Fibroblast of lung (primary cell): ENCODE measurements around the gene RNASE13. TPM values are rescaled to one million over a fixed set of nuclear protein-coding genes. Genes with fewer than 3 reads are reported as not detected.

ENCODE experiments used
- DNase-seq, 2 donors: peaks; one replicate each; pipeline versions ENCODE4 v3.0.0 to v3.0.0-alpha.2; 2010; ENCODE audit warnings: low read depth in 2 of 2
- H2AFZ ChIP-seq: 2 replicates; pipeline ENCODE4 v1.5.1; 2012; ENCODE audit warnings: low read length, control low read depth, inconsistent platforms
- H3K27ac ChIP-seq: 2 replicates; pipeline ENCODE4 v1.5.1; 2011; ENCODE audit warnings: low read length, control low read depth; ENCODE audit not compliant: insufficient read depth
- H3K27me3 ChIP-seq: 2 replicates; pipeline ENCODE4 v1.5.1; 2011; ENCODE audit warnings: mild to moderate bottlenecking, low read length; ENCODE audit not compliant: control insufficient read depth, insufficient read depth
- H3K36me3 ChIP-seq: 2 replicates; pipeline ENCODE4 v1.5.1; 2011; ENCODE audit warnings: low read length; ENCODE audit not compliant: control insufficient read depth, insufficient read depth
- H3K4me1 ChIP-seq: 2 replicates; pipeline ENCODE4 v1.5.1; 2011; ENCODE audit warnings: low read length; ENCODE audit not compliant: control insufficient read depth, insufficient read depth; ENCODE audit errors: extremely low read depth
- H3K4me2 ChIP-seq: 2 replicates; pipeline ENCODE4 v1.5.1; 2011; ENCODE audit warnings: low read length, control low read depth; ENCODE audit not compliant: insufficient read depth; ENCODE audit errors: extremely low read depth
- H3K4me3 ChIP-seq, 4 experiments: fragments of 200-600 bp in 1 of 4; sonication (generic) in 1 of 4; replicated peaks in 1 of 4; 2 replicates each; pipeline ENCODE4 v1.5.1; 2011 to 2016; ENCODE audit warnings: low read length in 4 of 4, low read depth in 3 of 4, mild to moderate bottlenecking in 3 of 4, control low read depth in 2 of 4, inconsistent platforms in 1 of 4, mixed read lengths in 1 of 4; ENCODE audit not compliant: insufficient read depth in 1 of 4; ENCODE audit errors: control extremely low read depth in 1 of 4
- H3K79me2 ChIP-seq: 2 replicates; pipeline ENCODE4 v1.5.1; 2012; ENCODE audit warnings: mild to moderate bottlenecking, low read length, inconsistent platforms; ENCODE audit not compliant: control insufficient read depth, insufficient read depth
- H3K9ac ChIP-seq: 2 replicates; pipeline ENCODE4 v1.5.1; 2011; ENCODE audit warnings: mild to moderate bottlenecking, low read length, control low read depth; ENCODE audit not compliant: insufficient read depth
- H3K9me3 ChIP-seq: 2 replicates; pipeline ENCODE4 v1.5.1; 2012; ENCODE audit warnings: low read depth, low read length; ENCODE audit not compliant: control insufficient read depth, insufficient read depth
- H4K20me1 ChIP-seq: 2 replicates; pipeline ENCODE4 v1.5.1; 2011; ENCODE audit warnings: low read length; ENCODE audit not compliant: control insufficient read depth, insufficient read depth; ENCODE audit errors: extremely low read depth
- CTCF ChIP-seq, 2 donors: IDR thresholded peaks in 1 of 2; conservative IDR thresholded peaks in 1 of 2; 1 replicate in 1 of 2; 2 replicates in 1 of 2; pipeline ENCODE4 v1.5.1; 2011 to 2012; ENCODE audit warnings: low read length in 2 of 2, control low read depth in 1 of 2, inconsistent platforms in 1 of 2, low read depth in 1 of 2, mild to moderate bottlenecking in 1 of 2
- EZH2 ChIP-seq: IDR thresholded peaks from 2 replicates; pipeline ENCODE4 v1.5.1; 2012; ENCODE audit warnings: low read length, control low read depth, mild to moderate bottlenecking; ENCODE audit errors: missing control alignments
- polyA plus RNA-seq, 2 donors: library from polyadenylated mRNA; depleted of rRNA in 1 of 2; stranded (reverse) in 1 of 2; unstranded in 1 of 2; fragments of >200 nt; gene quantifications; 2 replicates each; pipeline ENCODE4 v1.2.1, GENCODE V29; 2011 to 2012; ENCODE audit warnings: missing spikeins in 1 of 2
- total RNA-seq: library from RNA; depleted of rRNA; stranded (reverse); fragments of >200 nt; gene quantifications from 2 replicates; pipeline ENCODE4 v1.2.1, GENCODE V29; 2014

RNASE13 gene
- total and polyA plus RNA-seq, 2 donors (not counting 1 experiment from before 2014, with no cell fraction given) = not detected

DNA sequence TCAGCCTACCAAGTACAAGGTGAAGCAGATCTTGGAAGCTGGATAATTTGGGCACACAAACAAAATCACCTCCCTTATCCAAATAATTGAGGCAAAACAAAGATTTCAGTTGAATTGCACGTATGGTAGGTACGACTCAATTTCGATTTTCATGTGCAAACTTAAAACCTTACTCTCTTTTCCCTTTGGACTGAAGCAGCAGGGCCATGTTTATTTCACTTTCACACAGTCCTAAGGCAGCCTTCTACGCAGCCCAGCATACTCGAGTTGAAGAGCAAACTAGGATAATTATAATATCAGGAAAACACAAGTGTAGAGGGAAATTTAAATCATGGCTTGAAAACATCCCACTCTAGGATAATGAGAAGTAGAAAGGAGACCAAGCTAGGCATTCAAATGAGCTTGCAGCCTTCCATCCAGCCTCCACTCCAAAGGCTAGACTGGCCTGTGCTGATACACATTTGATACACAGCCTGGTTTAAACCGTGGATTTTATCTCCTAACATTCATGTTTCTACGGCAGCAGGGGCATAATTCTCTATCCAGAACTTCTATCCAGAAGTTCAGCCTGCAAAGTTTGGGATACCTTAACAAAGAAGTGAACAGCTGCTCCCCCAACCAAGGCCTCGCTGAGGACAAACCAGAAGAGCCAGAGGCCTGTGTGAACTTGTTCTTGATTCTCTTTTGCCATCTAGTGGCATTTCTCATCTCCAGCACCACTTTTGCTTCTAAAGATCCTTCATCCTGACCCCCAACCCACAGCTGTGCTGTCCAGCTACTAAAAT lies 5.2 kb upstream of the RNASE13 start:
- H3K9ac ChIP-seq = no peak overlapping the region
- H3K4me3 ChIP-seq = no peak overlapping the region
- peak; percentile 59 to 70 for TF ChIP-seq CTCF (conservative IDR thresholded peaks at IDR 0.05 in 1 of 2, IDR thresholded peaks at IDR 0.05 in 1 of 2; ENCODE audit: low read depth in 1 of 2, low read length in 2 of 2)
- TF ChIP-seq EZH2 = no peak
- no peaks in the 10 kb centered on the region for H3K36me3 ChIP-seq
- peaks cover 15% of the 10 kb centered on the region for H3K27me3 ChIP-seq
- no peaks in the 10 kb centered on the region for H3K4me1 ChIP-seq
- no peak overlapping the region for H3K4me2 ChIP-seq
- H3K27ac ChIP-seq = no peak overlapping the region
- no peaks in the 10 kb centered on the region for H4K20me1 ChIP-seq
- H2AFZ ChIP-seq = no peak overlapping the region
- H3K9me3 ChIP-seq = no peaks in the 10 kb centered on the region
- no peaks in the 10 kb centered on the region for H3K79me2 ChIP-seq
- DNase-seq = peak; percentile 61 to 75

- peaks cover 13% of the 10 kb centered on the region for H3K27me3 ChIP-seq
- H3K4me2 ChIP-seq = peak overlapping the region; percentile 29
- H3K27ac ChIP-seq = no peak overlapping the region
- peak overlapping the region; percentile 54 for H2AFZ ChIP-seq
- no peaks in the 10 kb centered on the region for H3K4me1 ChIP-seq
- no peaks in the 10 kb centered on the region for H3K36me3 ChIP-seq
- no peaks in the 10 kb centered on the region for H3K9me3 ChIP-seq
- TF ChIP-seq CTCF (conservative IDR thresholded peaks at IDR 0.05 in 1 of 2, IDR thresholded peaks at IDR 0.05 in 1 of 2; ENCODE audit: low read depth in 1 of 2, low read length in 2 of 2) (no peak), EZH2 (no peak)
- no peaks in the 10 kb centered on the region for H4K20me1 ChIP-seq
- no peak overlapping the region for H3K9ac ChIP-seq
- peak; percentile 61 to 70 for DNase-seq
- no peaks in the 10 kb centered on the region for H3K79me2 ChIP-seq
- H3K4me3 ChIP-seq = no peak overlapping the region
These were observed 4.1 kb upstream of the RNASE13 start for GRCh38 chr14:21038441-21039422.

GRCh38 chr14:21037156-21037555 lies 2.5 kb upstream of the RNASE13 start:
- no peaks in the 10 kb centered on the region for H4K20me1 ChIP-seq
- DNase-seq = no peak
- no peak overlapping the region for H3K9ac ChIP-seq

More at GRCh38 chr14:21037156-21037555, 2.5 kb upstream of the RNASE13 start:
- no peak overlapping the region for H2AFZ ChIP-seq
- no peak overlapping the region for H3K4me3 ChIP-seq
- H3K27ac ChIP-seq = no peak overlapping the region
- no peaks in the 10 kb centered on the region for H3K79me2 ChIP-seq
- TF ChIP-seq EZH2 (no peak), CTCF (conservative IDR thresholded peaks at IDR 0.05 in 1 of 2, IDR thresholded peaks at IDR 0.05 in 1 of 2; ENCODE audit: low read depth in 1 of 2, low read length in 2 of 2) (no peak)
- H3K36me3 ChIP-seq = no peaks in the 10 kb centered on the region
- H3K4me2 ChIP-seq = no peak overlapping the region
- H3K4me1 ChIP-seq = no peaks in the 10 kb centered on the region
- H3K9me3 ChIP-seq = no peaks in the 10 kb centered on the region
- H3K27me3 ChIP-seq = peaks cover 14% of the 10 kb centered on the region
